Adrenal gland (tissue), 5 donors: ENCODE results near the gene VMAC.

ENCODE experiments used
- POLR2A ChIP-seq, 2 donors: fragments of 450-650 bp; IDR thresholded peaks; one replicate each; pipeline ENCODE4 v1.6.1; 2017; ENCODE audit warnings: antibody characterized with exemption in 2 of 2, mild to moderate bottlenecking in 2 of 2, moderate library complexity in 1 of 2
- TF ChIP-seq, protein P1 (sequence below), 6 experiments: fragments of 450-650 bp in 4 of 6; fragments of 200-600 bp in 2 of 6; sonication (generic) in 1 of 6; IDR thresholded peaks; 1 replicate in 5 of 6; 2 replicates in 1 of 6; pipeline versions ENCODE4 v1.5.1 to v1.8.0; 2016 to 2021; ENCODE audit warnings: antibody characterized with exemption in 6 of 6, mild to moderate bottlenecking in 2 of 6, moderate library complexity in 1 of 6
- donor health status: DM: no; HTN: no; CAD: no.

DNA sequence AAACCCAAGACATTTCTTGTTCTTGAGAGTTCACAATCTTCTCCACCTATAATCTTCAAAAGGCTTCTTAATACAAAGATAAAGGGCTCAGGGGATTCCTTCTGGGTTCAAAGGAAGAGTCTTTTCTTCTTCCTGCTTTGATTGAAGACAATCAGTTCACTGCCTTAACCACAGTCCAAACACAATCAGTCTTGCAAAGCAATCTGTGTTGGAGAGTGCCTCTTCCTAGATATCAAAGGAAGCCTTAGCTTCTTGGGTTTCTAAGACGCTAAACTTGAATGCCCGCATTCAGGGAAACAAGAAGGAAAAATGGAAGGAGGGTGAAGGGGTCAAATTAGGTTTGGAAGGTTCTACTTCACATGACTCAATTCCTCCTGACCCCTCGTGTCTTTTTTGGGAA is 46.1 kb downstream of the VMAC start:
- TF ChIP-seq, protein P1, sequence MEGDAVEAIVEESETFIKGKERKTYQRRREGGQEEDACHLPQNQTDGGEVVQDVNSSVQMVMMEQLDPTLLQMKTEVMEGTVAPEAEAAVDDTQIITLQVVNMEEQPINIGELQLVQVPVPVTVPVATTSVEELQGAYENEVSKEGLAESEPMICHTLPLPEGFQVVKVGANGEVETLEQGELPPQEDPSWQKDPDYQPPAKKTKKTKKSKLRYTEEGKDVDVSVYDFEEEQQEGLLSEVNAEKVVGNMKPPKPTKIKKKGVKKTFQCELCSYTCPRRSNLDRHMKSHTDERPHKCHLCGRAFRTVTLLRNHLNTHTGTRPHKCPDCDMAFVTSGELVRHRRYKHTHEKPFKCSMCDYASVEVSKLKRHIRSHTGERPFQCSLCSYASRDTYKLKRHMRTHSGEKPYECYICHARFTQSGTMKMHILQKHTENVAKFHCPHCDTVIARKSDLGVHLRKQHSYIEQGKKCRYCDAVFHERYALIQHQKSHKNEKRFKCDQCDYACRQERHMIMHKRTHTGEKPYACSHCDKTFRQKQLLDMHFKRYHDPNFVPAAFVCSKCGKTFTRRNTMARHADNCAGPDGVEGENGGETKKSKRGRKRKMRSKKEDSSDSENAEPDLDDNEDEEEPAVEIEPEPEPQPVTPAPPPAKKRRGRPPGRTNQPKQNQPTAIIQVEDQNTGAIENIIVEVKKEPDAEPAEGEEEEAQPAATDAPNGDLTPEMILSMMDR (IDR thresholded peaks at IDR 0.05) = no peak
- TF ChIP-seq POLR2A (IDR thresholded peaks at IDR 0.05) = no peak
